ENCODE measurements around the gene SLC9B1. TPM values are rescaled to one million over a fixed set of nuclear protein-coding genes. Genes with fewer than 3 reads are reported as not detected.

Gene SLC9B1
- total RNA-seq, 1 donor from 2014 or later: 0.21 TPM

- TF ChIP-seq CTCF (IDR thresholded peaks at IDR 0.05; ENCODE audit: insufficient read depth, low read length, poor library complexity, severe bottlenecking): peak; percentile 72
- Histone ChIP-seq H3K36me3 (ENCODE audit: control insufficient read depth, insufficient read depth, low read length) (no peaks in the 10 kb centered on the region), H3K4me3 (ENCODE audit: low read depth, low read length) (no peak overlapping the region), H3K27me3 (ENCODE audit: control insufficient read depth, insufficient read depth, low read length) (no peaks in the 10 kb centered on the region)
- no peak for DNase-seq (ENCODE audit: low read depth)
Observed at GRCh38 chr4:103032574-103032973, 13.1 kb upstream of the SLC9B1 start.

- Histone ChIP-seq H3K4me3 (ENCODE audit: low read depth, low read length) (no peak overlapping the region), H3K36me3 (ENCODE audit: control insufficient read depth, insufficient read depth, low read length) (no peaks in the 10 kb centered on the region), H3K27me3 (ENCODE audit: control insufficient read depth, insufficient read depth, low read length) (no peaks in the 10 kb centered on the region)
- no peak for DNase-seq (ENCODE audit: low read depth)
- no peak for TF ChIP-seq CTCF (IDR thresholded peaks at IDR 0.05; ENCODE audit: insufficient read depth, low read length, poor library complexity, severe bottlenecking)
Observed at GRCh38 chr4:103030791-103031190, 11.3 kb upstream of the SLC9B1 start.

GRCh38 chr4:103029300-103029699 lies 9.8 kb upstream of the SLC9B1 start:
- H3K27me3 ChIP-seq (ENCODE audit: control insufficient read depth, insufficient read depth, low read length): no peaks in the 10 kb centered on the region
- DNase-seq (ENCODE audit: low read depth): no peak
- no peak for TF ChIP-seq CTCF (IDR thresholded peaks at IDR 0.05; ENCODE audit: insufficient read depth, low read length, poor library complexity, severe bottlenecking)
- H3K36me3 ChIP-seq (ENCODE audit: control insufficient read depth, insufficient read depth, low read length): no peaks in the 10 kb centered on the region
- H3K4me3 ChIP-seq (ENCODE audit: low read depth, low read length): no peak overlapping the region

GRCh38 chr4:103026868-103027267 lies 7.4 kb upstream of the SLC9B1 start:
- Histone ChIP-seq H3K27me3 (ENCODE audit: control insufficient read depth, insufficient read depth, low read length) (no peaks in the 10 kb centered on the region), H3K4me3 (ENCODE audit: low read depth, low read length) (no peak overlapping the region), H3K36me3 (ENCODE audit: control insufficient read depth, insufficient read depth, low read length) (no peaks in the 10 kb centered on the region)
- TF ChIP-seq CTCF (IDR thresholded peaks at IDR 0.05; ENCODE audit: insufficient read depth, low read length, poor library complexity, severe bottlenecking): no peak
- DNase-seq (ENCODE audit: low read depth): no peak

GRCh38 chr4:103024996-103025395 lies 5.5 kb upstream of the SLC9B1 start:
- Histone ChIP-seq H3K36me3 (ENCODE audit: control insufficient read depth, insufficient read depth, low read length) (no peaks in the 10 kb centered on the region), H3K4me3 (ENCODE audit: low read depth, low read length) (no peak overlapping the region), H3K27me3 (ENCODE audit: control insufficient read depth, insufficient read depth, low read length) (no peaks in the 10 kb centered on the region)
- TF ChIP-seq CTCF (IDR thresholded peaks at IDR 0.05; ENCODE audit: insufficient read depth, low read length, poor library complexity, severe bottlenecking): no peak
- DNase-seq (ENCODE audit: low read depth): no peak

- DNase-seq (ENCODE audit: low read depth): no peak
Observed at GRCh38 chr4:103021120-103021519, 1.6 kb upstream of the SLC9B1 start.

More at GRCh38 chr4:103021120-103021519, 1.6 kb upstream of the SLC9B1 start:
- H3K27me3 ChIP-seq (ENCODE audit: control insufficient read depth, insufficient read depth, low read length): no peaks in the 10 kb centered on the region
- no peak overlapping the region for H3K4me3 ChIP-seq (ENCODE audit: low read depth, low read length)
- no peaks in the 10 kb centered on the region for H3K36me3 ChIP-seq (ENCODE audit: control insufficient read depth, insufficient read depth, low read length)
- TF ChIP-seq CTCF (IDR thresholded peaks at IDR 0.05; ENCODE audit: insufficient read depth, low read length, poor library complexity, severe bottlenecking): no peak
